GM23338 (cell line): ENCODE data around the gene RBM28. TPM values are rescaled to one million over a fixed set of nuclear protein-coding genes. Genes with fewer than 3 reads are reported as not detected.

Source experiments
- ATAC-seq: fragments of 200-7000 bp; cut with Tn5 transposase; 3 replicates; pipeline ENCODE4 v1.9.1; 2020
- DNase-seq: peaks from one replicate; pipeline ENCODE4 v3.0.0-alpha.2; 2015; ENCODE audit warnings: low spot score
- H2AFZ ChIP-seq: fragments of 200-600 bp; sonication (generic); 2 replicates; pipeline ENCODE4 v1.8.0; 2016; ENCODE audit warnings: antibody characterized with exemption, mild to moderate bottlenecking, moderate library complexity
- H3F3A ChIP-seq: fragments of 200-600 bp; sonication (generic); replicated peaks from 2 replicates; pipeline ENCODE4 v1.8.0; 2017; ENCODE audit warnings: antibody characterized with exemption, mixed run types, low read depth
- H3K27ac ChIP-seq: fragments of 200-600 bp; sonication (generic); 2 replicates; pipeline ENCODE4 v1.6.1; 2016; ENCODE audit warnings: low read depth
- H3K27me3 ChIP-seq: fragments of 200-600 bp; sonication (generic); 2 replicates; pipeline ENCODE4 v1.8.0; 2016; ENCODE audit warnings: mild to moderate bottlenecking, mixed run types, moderate library complexity; ENCODE audit not compliant: insufficient read depth
- H3K36me3 ChIP-seq: fragments of 200-600 bp; sonication (generic); 2 replicates; pipeline ENCODE4 v1.8.0; 2016; ENCODE audit warnings: mild to moderate bottlenecking; ENCODE audit not compliant: insufficient read depth
- H3K4me1 ChIP-seq: fragments of 200-600 bp; sonication (generic); 2 replicates; pipeline ENCODE4 v1.8.0; 2016; ENCODE audit warnings: mild to moderate bottlenecking, moderate library complexity; ENCODE audit not compliant: insufficient read depth
- H3K4me2 ChIP-seq: fragments of 200-600 bp; sonication (generic); 2 replicates; pipeline ENCODE4 v1.7.1; 2017; ENCODE audit warnings: mixed run types
- H3K4me3 ChIP-seq: fragments of 200-600 bp; sonication (generic); 2 replicates; pipeline ENCODE4 v1.6.1; 2016; ENCODE audit warnings: mixed run types
- H3K79me2 ChIP-seq: fragments of 200-600 bp; sonication (generic); replicated peaks from 2 replicates; pipeline ENCODE4 v1.8.0; 2017; ENCODE audit warnings: mild to moderate bottlenecking; ENCODE audit not compliant: insufficient read depth
- H3K9me2 ChIP-seq: fragments of 200-600 bp; sonication (generic); 2 replicates; pipeline ENCODE4 v1.8.0; 2017; ENCODE audit not compliant: insufficient read depth
- H4K20me1 ChIP-seq: fragments of 200-600 bp; sonication (generic); replicated peaks from 2 replicates; pipeline ENCODE4 v1.8.0; 2017; ENCODE audit warnings: mild to moderate bottlenecking; ENCODE audit not compliant: insufficient read depth
- H3K27ac Mint-ChIP-seq: 2 replicates; pipeline ENCODE4 v1.8.0; 2020; ENCODE audit warnings: inconsistent platforms, mild to moderate bottlenecking, moderate library complexity, mixed read lengths
- H3K27me3 Mint-ChIP-seq: 3 replicates; pipeline ENCODE4 v1.8.0; 2022; ENCODE audit warnings: low read depth, mild to moderate bottlenecking, moderate library complexity, mixed read lengths, inconsistent platforms; ENCODE audit not compliant: insufficient read depth, poor library complexity
- H3K36me3 Mint-ChIP-seq: 3 replicates; pipeline ENCODE4 v1.8.0; 2021; ENCODE audit warnings: low read depth, mild to moderate bottlenecking, inconsistent platforms, moderate library complexity, mixed read lengths
- H3K4me1 Mint-ChIP-seq: 3 replicates; pipeline ENCODE4 v1.8.0; 2020; ENCODE audit warnings: mild to moderate bottlenecking, inconsistent platforms, mixed read lengths
- H3K4me3 Mint-ChIP-seq: 3 replicates; pipeline ENCODE4 v1.8.0; 2021; ENCODE audit warnings: moderate library complexity, mild to moderate bottlenecking, inconsistent platforms, mixed read lengths
- H3K9me3 Mint-ChIP-seq: 3 replicates; pipeline ENCODE4 v1.8.0; 2020; ENCODE audit warnings: moderate library complexity, mild to moderate bottlenecking, inconsistent platforms, mixed read lengths
- CREB1 ChIP-seq: fragments of 250-450 bp; sonication (Bioruptor Pico); IDR thresholded peaks from 2 replicates; pipeline ENCODE4 v1.5.0; 2020; ENCODE audit warnings: low read depth, mild to moderate bottlenecking, moderate library complexity
- CTCF ChIP-seq, 2 experiments: fragments of 200-600 bp in 1 of 2; sonication (generic) in 1 of 2; conservative IDR thresholded peaks; 2 replicates each; pipeline versions ENCODE4 v1.5.1 to v1.6.1; 2016 to 2017; ENCODE audit warnings: antibody characterized with exemption in 2 of 2, low read depth in 2 of 2, mild to moderate bottlenecking in 2 of 2, moderate library complexity in 1 of 2
- ETS1 ChIP-seq: IDR thresholded peaks from 2 replicates; pipeline ENCODE4 v1.6.1; 2016; ENCODE audit warnings: antibody characterized with exemption
- EZH2 ChIP-seq: fragments of 200-600 bp; sonication (generic); IDR thresholded peaks from one replicate; pipeline ENCODE4 v1.8.0; 2017; ENCODE audit warnings: antibody characterized with exemption, mild to moderate bottlenecking, low read depth; ENCODE audit not compliant: unreplicated experiment
- EZH2phosphoT487 ChIP-seq: fragments of 200-600 bp; sonication (generic); IDR thresholded peaks from one replicate; pipeline ENCODE4 v1.8.1; 2018; ENCODE audit warnings: antibody characterized with exemption; ENCODE audit not compliant: unreplicated experiment
- JUNB ChIP-seq: IDR thresholded peaks from one replicate; pipeline ENCODE4 v1.6.1; 2016; ENCODE audit warnings: antibody characterized with exemption; ENCODE audit not compliant: unreplicated experiment
- NANOG ChIP-seq: IDR thresholded peaks from 2 replicates; pipeline ENCODE4 v1.6.1; 2016; ENCODE audit warnings: antibody characterized with exemption, borderline replicate concordance
- POLR2AphosphoS5 ChIP-seq: IDR thresholded peaks from 2 replicates; pipeline ENCODE4 v1.6.1; 2016; ENCODE audit warnings: antibody characterized with exemption, low read depth
- REST ChIP-seq: IDR thresholded peaks from one replicate; pipeline ENCODE4 v1.6.1; 2018; ENCODE audit warnings: antibody characterized with exemption; ENCODE audit not compliant: unreplicated experiment
- STAT1 ChIP-seq: IDR thresholded peaks from one replicate; pipeline ENCODE4 v1.6.1; 2016; ENCODE audit warnings: antibody characterized with exemption; ENCODE audit not compliant: unreplicated experiment
- ZNF114 ChIP-seq: fragments of 250-450 bp; sonication (Bioruptor Pico); IDR thresholded peaks from 2 replicates; pipeline ENCODE4 v1.5.0; 2020; ENCODE audit warnings: mild to moderate bottlenecking, moderate library complexity
- ZNF331 ChIP-seq: fragments of 250-450 bp; sonication (Bioruptor Pico); IDR thresholded peaks from 2 replicates; pipeline ENCODE4 v1.5.0; 2020; ENCODE audit warnings: low read depth, mild to moderate bottlenecking, moderate library complexity
- ZNF462 ChIP-seq: fragments of 250-450 bp; sonication (Bioruptor Pico); IDR thresholded peaks from 2 replicates; pipeline ENCODE4 v1.5.0; 2020; ENCODE audit warnings: mild to moderate bottlenecking, moderate library complexity
- polyA plus RNA-seq: library from polyadenylated mRNA; unstranded; fragments of >200 nt; fragmentation: Nextera tagmentation; extraction: Ambion mirVana; gene quantifications from 2 replicates; pipeline ENCODE4 v1.2.1, GENCODE V29; 2016
- total RNA-seq: library from RNA; depleted of rRNA; stranded (reverse); fragments of >200 nt; shearing (Covaris generic); gene quantifications from 2 replicates; pipeline ENCODE4 v1.2.3, GENCODE V29; 2014

RBM28 gene
- total and polyA plus RNA-seq, 2 experiments from 2014 or later: 24.3 to 87.5 TPM

GRCh38 chr7:128383776-128384175 lies 40.1 kb upstream of the RBM28 start:
- peaks cover 24% of the 10 kb centered on the region for H3K27me3 Mint-ChIP-seq
- no peak overlapping the region for H3K4me3 Mint-ChIP-seq
- Histone ChIP-seq H3K79me2 (no peaks in the 10 kb centered on the region), H3K4me1 (peaks cover 26% of the 10 kb centered on the region), H3K9me2 (no peaks in the 10 kb centered on the region), H3K27ac (no peak overlapping the region), H3K27me3 (peaks cover 16% of the 10 kb centered on the region; the same call in 1 of the 2 replicates), H3K4me3 (no peak overlapping the region), H4K20me1 (no peaks in the 10 kb centered on the region; the same call in 1 of the 2 replicates), H3F3A (no peaks in the 10 kb centered on the region), H3K36me3 (no peaks in the 10 kb centered on the region), H2AFZ (no peak overlapping the region), H3K4me2 (no peak overlapping the region)
- TF ChIP-seq NANOG: no peak
- no peak for TF ChIP-seq ZNF331
- no peak for TF ChIP-seq POLR2AphosphoS5
- no peak for TF ChIP-seq ZNF114
- TF ChIP-seq ZNF462 (CRISPR knock-in tag): no peak
- no peak for TF ChIP-seq EZH2phosphoT487
- no peak for TF ChIP-seq JUNB
- no peak for TF ChIP-seq CREB1 (CRISPR knock-in tag)
- no peak for TF ChIP-seq STAT1
- TF ChIP-seq ETS1: no peak
- no peak for TF ChIP-seq REST
- no peak for TF ChIP-seq CTCF (conservative IDR thresholded peaks at IDR 0.05; ENCODE audit: low read depth in 2 of 2)
- TF ChIP-seq EZH2: no peak
- DNase-seq: no peak
- no peaks in the 10 kb centered on the region; the same call in 2 of the 3 replicates for H3K9me3 Mint-ChIP-seq
- H3K4me1 Mint-ChIP-seq: peaks cover 30% of the 10 kb centered on the region
- no peak overlapping the region for H3K27ac Mint-ChIP-seq
- H3K36me3 Mint-ChIP-seq: no peaks in the 10 kb centered on the region; the same call in 2 of the 3 replicates
- ATAC-seq: no peak; the same call in 2 of the 3 replicates
